HL-60 (cell line): ENCODE data around the gene NKAPD1.
A peak's percentile ranks its signal among the peaks of the same experiment; 100 is the strongest.
"Not testable (repeated sequence)": the region's sequence is repeated elsewhere in the genome, so short reads cannot be mapped to it uniquely, and the experiment has no call there.

Experiments used
- DNase-seq, 2 experiments: peaks; one replicate each; pipeline ENCODE4 v3.0.0-alpha.2; 2010 to 2020; ENCODE audit warnings: low read depth in 1 of 2, low spot score in 1 of 2
- H3K27ac ChIP-seq: fragments of 250-450 bp; sonication (Bioruptor Pico); replicated peaks from 2 replicates; pipeline ENCODE4 v1.5.1; 2020; ENCODE audit warnings: mild to moderate bottlenecking, moderate library complexity
- H3K27me3 ChIP-seq: fragments of 250-450 bp; sonication (Bioruptor Pico); 2 replicates; pipeline ENCODE4 v1.5.1; 2021; ENCODE audit warnings: mild to moderate bottlenecking, moderate library complexity; ENCODE audit not compliant: insufficient read depth, poor library complexity, severe bottlenecking
- H3K4me3 ChIP-seq: replicated peaks from 2 replicates; pipeline ENCODE4 v1.5.1; 2011; ENCODE audit warnings: mild to moderate bottlenecking, control low read depth, low read length; ENCODE audit not compliant: insufficient read depth
- GABPA ChIP-seq: IDR thresholded peaks from 2 replicates; pipeline ENCODE4 v1.6.1; 2012; ENCODE audit warnings: low read depth
- POLR2AphosphoS5 ChIP-seq: IDR thresholded peaks from 2 replicates; pipeline ENCODE4 v1.6.1; 2012; ENCODE audit warnings: low read depth
- SPI1 ChIP-seq: IDR thresholded peaks from 2 replicates; pipeline ENCODE4 v1.6.1; 2012; ENCODE audit warnings: low read depth, mild to moderate bottlenecking, borderline replicate concordance
- TF ChIP-seq, protein P1 (sequence below): IDR thresholded peaks from one replicate; pipeline ENCODE4 v1.5.1; 2011; ENCODE audit warnings: low read length, control low read depth, inconsistent platforms; ENCODE audit not compliant: insufficient read depth
- TF ChIP-seq, protein P2 (sequence below): IDR thresholded peaks from 2 replicates; pipeline ENCODE4 v1.6.1; 2012; ENCODE audit warnings: low read depth; ENCODE audit not compliant: insufficient replicate concordance

Gene NKAPD1

DNA sequence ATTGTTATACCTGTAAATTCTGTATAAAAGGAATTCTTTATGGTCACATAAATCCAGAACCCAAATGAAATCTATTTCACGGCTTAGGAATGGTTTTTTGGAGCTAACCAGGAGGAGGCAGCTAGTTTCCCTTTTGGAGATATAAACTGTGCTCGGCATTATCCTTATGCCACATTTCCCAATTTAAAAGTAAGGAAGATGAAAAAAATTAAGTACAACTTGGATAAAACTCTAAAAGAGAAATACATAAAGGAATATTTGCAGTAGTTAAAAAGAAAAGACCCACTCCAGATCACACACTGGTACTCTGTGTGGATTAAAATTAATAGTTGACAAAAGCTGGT is 31.2 kb upstream of the NKAPD1 start:
- Histone ChIP-seq H3K4me3 (no peak overlapping the region), H3K27me3 (no peaks in the 10 kb centered on the region), H3K27ac (no peak overlapping the region)
- no peak for TF ChIP-seq GABPA
- DNase-seq: no peak

GRCh38 chr11:112044961-112045360 is 29.1 kb upstream of the NKAPD1 start:
- no peak for DNase-seq
- Histone ChIP-seq H3K27ac (no peak overlapping the region), H3K27me3 (no peaks in the 10 kb centered on the region), H3K4me3 (no peak overlapping the region)
- TF ChIP-seq, protein P1, sequence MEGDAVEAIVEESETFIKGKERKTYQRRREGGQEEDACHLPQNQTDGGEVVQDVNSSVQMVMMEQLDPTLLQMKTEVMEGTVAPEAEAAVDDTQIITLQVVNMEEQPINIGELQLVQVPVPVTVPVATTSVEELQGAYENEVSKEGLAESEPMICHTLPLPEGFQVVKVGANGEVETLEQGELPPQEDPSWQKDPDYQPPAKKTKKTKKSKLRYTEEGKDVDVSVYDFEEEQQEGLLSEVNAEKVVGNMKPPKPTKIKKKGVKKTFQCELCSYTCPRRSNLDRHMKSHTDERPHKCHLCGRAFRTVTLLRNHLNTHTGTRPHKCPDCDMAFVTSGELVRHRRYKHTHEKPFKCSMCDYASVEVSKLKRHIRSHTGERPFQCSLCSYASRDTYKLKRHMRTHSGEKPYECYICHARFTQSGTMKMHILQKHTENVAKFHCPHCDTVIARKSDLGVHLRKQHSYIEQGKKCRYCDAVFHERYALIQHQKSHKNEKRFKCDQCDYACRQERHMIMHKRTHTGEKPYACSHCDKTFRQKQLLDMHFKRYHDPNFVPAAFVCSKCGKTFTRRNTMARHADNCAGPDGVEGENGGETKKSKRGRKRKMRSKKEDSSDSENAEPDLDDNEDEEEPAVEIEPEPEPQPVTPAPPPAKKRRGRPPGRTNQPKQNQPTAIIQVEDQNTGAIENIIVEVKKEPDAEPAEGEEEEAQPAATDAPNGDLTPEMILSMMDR: no peak
- no peak for TF ChIP-seq GABPA
- TF ChIP-seq SPI1: no peak
- TF ChIP-seq POLR2AphosphoS5: no peak
- TF ChIP-seq, protein P2, sequence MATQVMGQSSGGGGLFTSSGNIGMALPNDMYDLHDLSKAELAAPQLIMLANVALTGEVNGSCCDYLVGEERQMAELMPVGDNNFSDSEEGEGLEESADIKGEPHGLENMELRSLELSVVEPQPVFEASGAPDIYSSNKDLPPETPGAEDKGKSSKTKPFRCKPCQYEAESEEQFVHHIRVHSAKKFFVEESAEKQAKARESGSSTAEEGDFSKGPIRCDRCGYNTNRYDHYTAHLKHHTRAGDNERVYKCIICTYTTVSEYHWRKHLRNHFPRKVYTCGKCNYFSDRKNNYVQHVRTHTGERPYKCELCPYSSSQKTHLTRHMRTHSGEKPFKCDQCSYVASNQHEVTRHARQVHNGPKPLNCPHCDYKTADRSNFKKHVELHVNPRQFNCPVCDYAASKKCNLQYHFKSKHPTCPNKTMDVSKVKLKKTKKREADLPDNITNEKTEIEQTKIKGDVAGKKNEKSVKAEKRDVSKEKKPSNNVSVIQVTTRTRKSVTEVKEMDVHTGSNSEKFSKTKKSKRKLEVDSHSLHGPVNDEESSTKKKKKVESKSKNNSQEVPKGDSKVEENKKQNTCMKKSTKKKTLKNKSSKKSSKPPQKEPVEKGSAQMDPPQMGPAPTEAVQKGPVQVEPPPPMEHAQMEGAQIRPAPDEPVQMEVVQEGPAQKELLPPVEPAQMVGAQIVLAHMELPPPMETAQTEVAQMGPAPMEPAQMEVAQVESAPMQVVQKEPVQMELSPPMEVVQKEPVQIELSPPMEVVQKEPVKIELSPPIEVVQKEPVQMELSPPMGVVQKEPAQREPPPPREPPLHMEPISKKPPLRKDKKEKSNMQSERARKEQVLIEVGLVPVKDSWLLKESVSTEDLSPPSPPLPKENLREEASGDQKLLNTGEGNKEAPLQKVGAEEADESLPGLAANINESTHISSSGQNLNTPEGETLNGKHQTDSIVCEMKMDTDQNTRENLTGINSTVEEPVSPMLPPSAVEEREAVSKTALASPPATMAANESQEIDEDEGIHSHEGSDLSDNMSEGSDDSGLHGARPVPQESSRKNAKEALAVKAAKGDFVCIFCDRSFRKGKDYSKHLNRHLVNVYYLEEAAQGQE: no peak

DNA sequence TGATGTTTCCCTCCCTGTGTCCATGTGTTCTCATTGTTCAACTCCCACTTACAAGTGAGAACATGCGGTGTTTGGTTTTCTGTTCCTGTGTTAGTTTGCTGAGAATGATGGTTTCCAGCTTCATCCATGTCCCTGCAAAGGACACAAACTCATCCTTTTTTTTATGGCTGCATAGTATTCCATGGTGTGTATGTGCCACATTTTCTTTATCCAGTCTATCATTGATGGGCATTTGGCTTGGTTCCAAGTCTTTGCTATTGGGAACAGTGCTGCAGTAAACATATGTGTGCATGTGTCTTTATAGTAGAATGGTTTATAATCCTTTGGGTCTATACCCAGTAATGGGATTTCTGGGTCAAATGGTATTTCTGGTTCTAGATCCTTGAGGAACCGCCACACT is 27.5 kb upstream of the NKAPD1 start:
- not testable (repeated sequence) for H3K27ac ChIP-seq, H3K27me3 ChIP-seq, DNase-seq, H3K4me3 ChIP-seq

- not testable (repeated sequence) for H3K4me3 ChIP-seq, DNase-seq, H3K27me3 ChIP-seq, H3K27ac ChIP-seq
- peak; percentile 67 for TF ChIP-seq SPI1
These were observed 25.8 kb upstream of the NKAPD1 start for GRCh38 chr11:112048256-112048655.

- Histone ChIP-seq H3K4me3 (no peak overlapping the region), H3K27ac (no peak overlapping the region), H3K27me3 (no peaks in the 10 kb centered on the region)
- TF ChIP-seq GABPA (no peak), SPI1 (no peak), POLR2AphosphoS5 (no peak)
- TF ChIP-seq, protein P1: no peak
- TF ChIP-seq, protein P2: no peak
- no peak for DNase-seq
These were observed 24.3 kb upstream of the NKAPD1 start for GRCh38 chr11:112049777-112050176.

DNA sequence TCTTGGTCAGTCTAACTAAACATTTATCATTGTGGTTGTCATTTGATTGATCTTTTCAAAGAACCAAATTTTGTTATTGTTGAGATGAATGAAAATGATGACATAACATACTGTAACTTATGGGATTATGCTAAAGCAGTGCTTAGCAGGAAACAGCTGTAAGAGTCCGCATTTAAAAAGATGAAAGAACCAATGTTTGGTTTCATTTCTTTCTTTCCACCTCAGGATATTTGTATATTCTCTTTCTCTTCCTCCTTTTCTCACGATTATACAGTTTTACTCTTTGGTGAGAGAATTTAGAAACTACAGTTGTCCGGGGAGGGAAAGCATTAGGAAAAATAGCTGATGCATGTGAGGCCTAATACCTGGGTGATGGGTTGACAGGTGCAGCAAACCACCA is 23.4 kb upstream of the NKAPD1 start:
- H3K4me3 ChIP-seq: no peak overlapping the region
- no peak for DNase-seq
- H3K27me3 ChIP-seq: no peaks in the 10 kb centered on the region
- TF ChIP-seq GABPA (no peak), SPI1 (no peak), POLR2AphosphoS5 (no peak)
- TF ChIP-seq, protein P1: no peak
- TF ChIP-seq, protein P2: no peak
- no peak overlapping the region for H3K27ac ChIP-seq
